ENCODE results near the gene SOCS2.

The SOCS2 gene

DNA sequence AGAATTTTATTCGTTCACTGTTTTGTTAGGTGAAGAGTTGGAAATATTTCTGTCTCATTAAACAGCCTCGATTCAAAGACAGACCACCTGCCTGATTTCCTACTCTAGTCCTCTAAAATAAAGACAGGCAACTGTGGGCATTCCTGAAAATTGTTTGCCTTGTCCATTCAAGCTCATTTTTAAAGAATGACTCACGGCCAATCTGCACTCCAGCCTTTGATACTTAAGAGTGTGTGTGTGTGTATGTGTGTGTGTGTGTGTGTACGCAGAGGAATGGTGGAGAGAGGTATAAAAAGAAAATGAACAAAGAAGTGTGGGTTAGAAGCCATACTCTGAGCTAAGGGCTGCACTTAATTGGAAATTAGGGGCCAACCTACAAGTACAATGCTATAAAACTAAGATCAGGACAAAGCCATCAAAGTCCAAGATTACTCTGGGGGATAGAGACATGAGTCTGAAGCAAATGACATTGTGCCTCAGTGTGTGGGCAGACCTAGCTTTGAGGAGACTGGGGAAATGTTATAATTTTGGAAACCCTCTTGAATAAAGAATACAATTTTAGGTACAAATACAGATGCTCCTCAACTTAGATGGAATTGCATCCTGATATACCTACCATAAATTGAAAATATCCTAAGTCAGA is 45.6 kb upstream of the SOCS2 start:
- ChIA-PET POLR2A (interaction anchor here (0.6 to 1.0 kb wide), 2 partner anchors 43 to 117 kb away, joined by 3 to 5 read pairs; no protein-coding TSS in a partner anchor), CTCF (interaction anchor here (0.6 to 1.5 kb wide), 8 partner anchors 10 to 860 kb away, joined by 3 to 8 read pairs (median 3); no protein-coding TSS in a partner anchor)
- 0 out of 2 replicates have a peak, but pooled peaks cover 2% of the 10 kb centered on the region for H3K4me1 ChIP-seq (ENCODE audit: control insufficient read depth, insufficient read depth, low read length)
- no peaks in the 10 kb centered on the region for H3K9me3 ChIP-seq (ENCODE audit: control insufficient read depth, insufficient read depth, low read depth, low read length)
- no peak overlapping the region for H3K27ac ChIP-seq (ENCODE audit: extremely low read depth, low read depth, low read length)
- H3K36me3 ChIP-seq (ENCODE audit: control insufficient read depth in 2 of 2, insufficient read depth in 1 of 2, low read length in 2 of 2), result no peaks in the 10 kb centered on the region
- no peak overlapping the region for H3K4me3 ChIP-seq (ENCODE audit: low read depth, low read length)
- TF ChIP-seq ZNF513 (tag by site-specific recombination; IDR thresholded peaks at IDR 0.05), result no peak
- TF ChIP-seq ZNF785 (tag by site-specific recombination; IDR thresholded peaks at IDR 0.05), result 0 out of 2 replicates have a peak, but pooled peaks have one; percentile 16
- TF ChIP-seq ZNF645 (tag by site-specific recombination; IDR thresholded peaks at IDR 0.05), result no peak
- TF ChIP-seq, protein P1, sequence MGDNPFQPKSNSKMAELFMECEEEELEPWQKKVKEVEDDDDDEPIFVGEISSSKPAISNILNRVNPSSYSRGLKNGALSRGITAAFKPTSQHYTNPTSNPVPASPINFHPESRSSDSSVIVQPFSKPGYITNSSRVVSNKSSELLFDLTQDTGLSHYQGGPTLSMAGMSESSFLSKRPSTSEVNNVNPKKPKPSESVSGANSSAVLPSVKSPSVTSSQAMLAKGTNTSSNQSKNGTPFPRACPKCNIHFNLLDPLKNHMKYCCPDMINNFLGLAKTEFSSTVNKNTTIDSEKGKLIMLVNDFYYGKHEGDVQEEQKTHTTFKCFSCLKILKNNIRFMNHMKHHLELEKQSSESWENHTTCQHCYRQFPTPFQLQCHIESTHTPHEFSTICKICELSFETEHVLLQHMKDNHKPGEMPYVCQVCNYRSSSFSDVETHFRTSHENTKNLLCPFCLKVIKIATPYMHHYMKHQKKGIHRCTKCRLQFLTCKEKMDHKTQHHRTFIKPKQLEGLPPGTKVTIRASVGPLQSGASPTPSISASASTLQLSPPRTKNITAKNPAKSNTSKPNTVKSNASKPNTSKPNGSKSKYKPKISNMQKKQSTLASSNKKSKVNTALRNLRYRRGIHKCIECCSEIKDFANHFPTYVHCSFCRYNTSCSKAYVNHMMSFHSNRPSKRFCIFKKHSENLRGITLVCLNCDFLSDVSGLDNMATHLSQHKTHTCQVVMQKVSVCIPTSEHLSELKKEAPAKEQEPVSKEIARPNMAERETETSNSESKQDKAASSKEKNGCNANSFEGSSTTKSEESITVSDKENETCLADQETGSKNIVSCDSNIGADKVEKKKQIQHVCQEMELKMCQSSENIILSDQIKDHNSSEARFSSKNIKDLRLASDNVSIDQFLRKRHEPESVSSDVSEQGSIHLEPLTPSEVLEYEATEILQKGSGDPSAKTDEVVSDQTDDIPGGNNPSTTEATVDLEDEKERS (tag by site-specific recombination; IDR thresholded peaks at IDR 0.05), result no peak
- no peak for TF ChIP-seq ZNF549 (tag by site-specific recombination; IDR thresholded peaks at IDR 0.05)
- TF ChIP-seq, protein P2, sequence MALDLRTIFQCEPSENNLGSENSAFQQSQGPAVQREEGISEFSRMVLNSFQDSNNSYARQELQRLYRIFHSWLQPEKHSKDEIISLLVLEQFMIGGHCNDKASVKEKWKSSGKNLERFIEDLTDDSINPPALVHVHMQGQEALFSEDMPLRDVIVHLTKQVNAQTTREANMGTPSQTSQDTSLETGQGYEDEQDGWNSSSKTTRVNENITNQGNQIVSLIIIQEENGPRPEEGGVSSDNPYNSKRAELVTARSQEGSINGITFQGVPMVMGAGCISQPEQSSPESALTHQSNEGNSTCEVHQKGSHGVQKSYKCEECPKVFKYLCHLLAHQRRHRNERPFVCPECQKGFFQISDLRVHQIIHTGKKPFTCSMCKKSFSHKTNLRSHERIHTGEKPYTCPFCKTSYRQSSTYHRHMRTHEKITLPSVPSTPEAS (tag by site-specific recombination; IDR thresholded peaks at IDR 0.05), result peak; percentile 79
- TF ChIP-seq ZFP69B (tag by site-specific recombination; IDR thresholded peaks at IDR 0.05), result 0 out of 2 replicates have a peak, but pooled peaks have one; percentile 34
- no peak for TF ChIP-seq ZNF473 (tag by site-specific recombination; IDR thresholded peaks at IDR 0.05)
- no peak for TF ChIP-seq SALL2 (tag by site-specific recombination; IDR thresholded peaks at IDR 0.05; ENCODE audit: borderline replicate concordance)
- TF ChIP-seq, protein P3, sequence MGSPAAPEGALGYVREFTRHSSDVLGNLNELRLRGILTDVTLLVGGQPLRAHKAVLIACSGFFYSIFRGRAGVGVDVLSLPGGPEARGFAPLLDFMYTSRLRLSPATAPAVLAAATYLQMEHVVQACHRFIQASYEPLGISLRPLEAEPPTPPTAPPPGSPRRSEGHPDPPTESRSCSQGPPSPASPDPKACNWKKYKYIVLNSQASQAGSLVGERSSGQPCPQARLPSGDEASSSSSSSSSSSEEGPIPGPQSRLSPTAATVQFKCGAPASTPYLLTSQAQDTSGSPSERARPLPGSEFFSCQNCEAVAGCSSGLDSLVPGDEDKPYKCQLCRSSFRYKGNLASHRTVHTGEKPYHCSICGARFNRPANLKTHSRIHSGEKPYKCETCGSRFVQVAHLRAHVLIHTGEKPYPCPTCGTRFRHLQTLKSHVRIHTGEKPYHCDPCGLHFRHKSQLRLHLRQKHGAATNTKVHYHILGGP (tag by site-specific recombination; IDR thresholded peaks at IDR 0.05), result peak; percentile 25; the same call in 1 of the 2 replicates
- TF ChIP-seq GLI4 (tag by site-specific recombination; IDR thresholded peaks at IDR 0.05), result 0 out of 2 replicates have a peak, but pooled peaks have one; percentile 40
- peak; percentile 37; the same call in 1 of the 2 replicates for TF ChIP-seq EGR2 (tag by site-specific recombination; IDR thresholded peaks at IDR 0.05; ENCODE audit: low read depth)
- TF ChIP-seq ZNF521 (tag by site-specific recombination; IDR thresholded peaks at IDR 0.05), result no peak
- peak; percentile 74; the same call in 1 of the 2 replicates for TF ChIP-seq ZFP37 (tag by site-specific recombination; IDR thresholded peaks at IDR 0.05)
- TF ChIP-seq SP3 (tag by site-specific recombination; IDR thresholded peaks at IDR 0.05), result 0 out of 2 replicates have a peak, but pooled peaks have one; percentile 21
- TF ChIP-seq ZNF747 (tag by site-specific recombination; IDR thresholded peaks at IDR 0.05), result no peak
- TF ChIP-seq KLF16 (tag by site-specific recombination; IDR thresholded peaks at IDR 0.05), result no peak
- TF ChIP-seq PRDM1 (tag by site-specific recombination; IDR thresholded peaks at IDR 0.05), result peak; percentile 61; the same call in 1 of the 2 replicates
- TF ChIP-seq ZNF23 (tag by site-specific recombination; IDR thresholded peaks at IDR 0.05; ENCODE audit: borderline replicate concordance), result no peak
- no peak for TF ChIP-seq ZNF175 (tag by site-specific recombination; IDR thresholded peaks at IDR 0.05)
- peak; percentile 82 for TF ChIP-seq HIC1 (tag by site-specific recombination; IDR thresholded peaks at IDR 0.05)
- TF ChIP-seq ZNF366 (tag by site-specific recombination; conservative IDR thresholded peaks at IDR 0.05), result peak; percentile 70
- TF ChIP-seq ZNF114 (tag by site-specific recombination; IDR thresholded peaks at IDR 0.05), result no peak
- no peak for TF ChIP-seq ZNF624 (tag by site-specific recombination; IDR thresholded peaks at IDR 0.05)
- TF ChIP-seq ZEB2 (tag by site-specific recombination; IDR thresholded peaks at IDR 0.05), result 0 out of 2 replicates have a peak, but pooled peaks have one; percentile 17
